HL-60 (cell line): Measurements from ENCODE around the gene UBQLN1.

Experiments used
- DNase-seq, 2 experiments: peaks; one replicate each; pipeline ENCODE4 v3.0.0-alpha.2; 2010 to 2020; ENCODE audit warnings: low read depth in 1 of 2, low spot score in 1 of 2
- H3K27ac ChIP-seq: fragments of 250-450 bp; sonication (Bioruptor Pico); replicated peaks from 2 replicates; pipeline ENCODE4 v1.5.1; 2020; ENCODE audit warnings: mild to moderate bottlenecking, moderate library complexity
- H3K27me3 ChIP-seq: fragments of 250-450 bp; sonication (Bioruptor Pico); 2 replicates; pipeline ENCODE4 v1.5.1; 2021; ENCODE audit warnings: mild to moderate bottlenecking, moderate library complexity; ENCODE audit not compliant: insufficient read depth, poor library complexity, severe bottlenecking
- H3K4me3 ChIP-seq: replicated peaks from 2 replicates; pipeline ENCODE4 v1.5.1; 2011; ENCODE audit warnings: mild to moderate bottlenecking, control low read depth, low read length; ENCODE audit not compliant: insufficient read depth
- CTCF ChIP-seq: IDR thresholded peaks from one replicate; pipeline ENCODE4 v1.5.1; 2011; ENCODE audit warnings: low read length, control low read depth, inconsistent platforms; ENCODE audit not compliant: insufficient read depth
- GABPA ChIP-seq: IDR thresholded peaks from 2 replicates; pipeline ENCODE4 v1.6.1; 2012; ENCODE audit warnings: low read depth
- POLR2AphosphoS5 ChIP-seq: IDR thresholded peaks from 2 replicates; pipeline ENCODE4 v1.6.1; 2012; ENCODE audit warnings: low read depth
- REST ChIP-seq: IDR thresholded peaks from 2 replicates; pipeline ENCODE4 v1.6.1; 2012; ENCODE audit warnings: low read depth; ENCODE audit not compliant: insufficient replicate concordance
- SPI1 ChIP-seq: IDR thresholded peaks from 2 replicates; pipeline ENCODE4 v1.6.1; 2012; ENCODE audit warnings: low read depth, mild to moderate bottlenecking, borderline replicate concordance

UBQLN1 gene

GRCh38 chr9:83623679-83624076, 84.1 kb downstream of the UBQLN1 start:
- H3K4me3 ChIP-seq, result peak overlapping the region; percentile 76
- no peaks in the 10 kb centered on the region for H3K27me3 ChIP-seq
- H3K27ac ChIP-seq, result peak overlapping the region; percentile 85
- no peak for DNase-seq
- TF ChIP-seq GABPA (no peak), POLR2AphosphoS5 (0 out of 2 replicates have a peak, but pooled peaks have one; percentile 6), CTCF (no peak), REST (no peak), SPI1 (no peak)

GRCh38 chr9:83622939-83623678, 84.6 kb downstream of the UBQLN1 start, which contains the start of gene IDNK:
Gene IDNK, plus strand, starts transcription at chr9:83623143. Its CDS starts 29 bp downstream, at chr9:83623172.
- peak within 1 kb of the TSS; percentile 85 for H3K27ac ChIP-seq
- H3K27me3 ChIP-seq, result no peaks in the 10 kb centered on the region
- peak; percentile 41 to 67 for DNase-seq
- TF ChIP-seq REST (peak; percentile 32), SPI1 (no peak), CTCF (no peak), GABPA (no peak), POLR2AphosphoS5 (peak; percentile 63)
- peak within 1 kb of the TSS; percentile 76 for H3K4me3 ChIP-seq

- Histone ChIP-seq H3K4me3 (peak overlapping the region; percentile 76), H3K27me3 (no peaks in the 10 kb centered on the region), H3K27ac (peak overlapping the region; percentile 85)
- 0 out of 2 replicates have a peak, but pooled peaks have one; percentile 70 for TF ChIP-seq POLR2AphosphoS5
- TF ChIP-seq CTCF, result no peak
- TF ChIP-seq REST, result no peak
- TF ChIP-seq SPI1, result peak; percentile 28; the same call in 1 of the 2 replicates
- no peak; the same call in 1 of the 2 replicates for TF ChIP-seq GABPA
- DNase-seq, result peak in 1 of 2 experiments; percentile 74
These were observed 85.3 kb downstream of the UBQLN1 start for GRCh38 chr9:83622433-83622938.
